ENCODE data around the gene ACVR1.

The ACVR1 gene

GRCh38 chr2:157788201-157788600, 87.9 kb downstream of the ACVR1 start:
- H3K4me1 ChIP-seq (ENCODE audit: control insufficient read depth in 1 of 2, insufficient read depth in 2 of 2, low read length in 2 of 2) = peaks cover 36 to 65% of the 10 kb centered on the region in 2 donors
- H3K36me3 ChIP-seq (ENCODE audit: control insufficient read depth in 1 of 2, insufficient read depth in 2 of 2, low read length in 2 of 2) = no peaks in the 10 kb centered on the region
- H3K27ac ChIP-seq (ENCODE audit: low read length) = no peak overlapping the region
- no peaks in the 10 kb centered on the region for H3K27me3 ChIP-seq (ENCODE audit: low read depth, low read length)
- no peak overlapping the region for H3K4me3 ChIP-seq (ENCODE audit: low read depth in 1 of 2, low read length in 2 of 2)
- H3K9me3 ChIP-seq (ENCODE audit: control insufficient read depth in 1 of 2, low read length in 2 of 2) = no peaks in the 10 kb centered on the region

- Histone ChIP-seq H3K4me1 (ENCODE audit: control insufficient read depth in 1 of 2, insufficient read depth in 2 of 2, low read length in 2 of 2) (peaks cover 32 to 62% of the 10 kb centered on the region in 2 donors), H3K27me3 (ENCODE audit: low read depth, low read length) (no peaks in the 10 kb centered on the region), H3K4me3 (ENCODE audit: low read depth in 1 of 2, low read length in 2 of 2) (no peak overlapping the region), H3K9me3 (ENCODE audit: control insufficient read depth in 1 of 2, low read length in 2 of 2) (no peaks in the 10 kb centered on the region), H3K27ac (ENCODE audit: low read length) (no peak overlapping the region), H3K36me3 (ENCODE audit: control insufficient read depth in 1 of 2, insufficient read depth in 2 of 2, low read length in 2 of 2) (no peaks in the 10 kb centered on the region)
Observed at GRCh38 chr2:157787364-157787938, 88.7 kb downstream of the ACVR1 start.

- H3K36me3 ChIP-seq (ENCODE audit: control insufficient read depth in 1 of 2, insufficient read depth in 2 of 2, low read length in 2 of 2) = no peaks in the 10 kb centered on the region
- H3K4me3 ChIP-seq (ENCODE audit: low read depth in 1 of 2, low read length in 2 of 2) = no peak overlapping the region
- peaks cover 36 to 63% of the 10 kb centered on the region in 2 donors for H3K4me1 ChIP-seq (ENCODE audit: control insufficient read depth in 1 of 2, insufficient read depth in 2 of 2, low read length in 2 of 2)
- no peak overlapping the region for H3K27ac ChIP-seq (ENCODE audit: low read length)
- no peaks in the 10 kb centered on the region for H3K9me3 ChIP-seq (ENCODE audit: control insufficient read depth in 1 of 2, low read length in 2 of 2)
- H3K27me3 ChIP-seq (ENCODE audit: low read depth, low read length) = no peaks in the 10 kb centered on the region
Observed at GRCh38 chr2:157786663-157787363, 89.3 kb downstream of the ACVR1 start.

GRCh38 chr2:157785866-157786662, 90.1 kb downstream of the ACVR1 start:
- H3K4me1 ChIP-seq (ENCODE audit: control insufficient read depth in 1 of 2, insufficient read depth in 2 of 2, low read length in 2 of 2) = peaks cover 36 to 65% of the 10 kb centered on the region in 2 donors
- no peak overlapping the region for H3K4me3 ChIP-seq (ENCODE audit: low read depth in 1 of 2, low read length in 2 of 2)
- no peaks in the 10 kb centered on the region for H3K27me3 ChIP-seq (ENCODE audit: low read depth, low read length)
- no peaks in the 10 kb centered on the region for H3K36me3 ChIP-seq (ENCODE audit: control insufficient read depth in 1 of 2, insufficient read depth in 2 of 2, low read length in 2 of 2)
- no peak overlapping the region for H3K27ac ChIP-seq (ENCODE audit: low read length)
- no peaks in the 10 kb centered on the region for H3K9me3 ChIP-seq (ENCODE audit: control insufficient read depth in 1 of 2, low read length in 2 of 2)

GRCh38 chr2:157785200-157785599, 90.9 kb downstream of the ACVR1 start:
- Histone ChIP-seq H3K4me1 (ENCODE audit: control insufficient read depth in 1 of 2, insufficient read depth in 2 of 2, low read length in 2 of 2) (peaks cover 32 to 60% of the 10 kb centered on the region in 2 donors), H3K9me3 (ENCODE audit: control insufficient read depth in 1 of 2, low read length in 2 of 2) (no peaks in the 10 kb centered on the region), H3K36me3 (ENCODE audit: control insufficient read depth in 1 of 2, insufficient read depth in 2 of 2, low read length in 2 of 2) (peaks cover 0 to 2% of the 10 kb centered on the region in 2 donors), H3K27me3 (ENCODE audit: low read depth, low read length) (no peaks in the 10 kb centered on the region), H3K4me3 (ENCODE audit: low read depth in 1 of 2, low read length in 2 of 2) (no peak overlapping the region), H3K27ac (ENCODE audit: low read length) (no peak overlapping the region)

- H3K27me3 ChIP-seq (ENCODE audit: low read depth, low read length) = no peaks in the 10 kb centered on the region
- no peak overlapping the region for H3K4me3 ChIP-seq (ENCODE audit: low read depth in 1 of 2, low read length in 2 of 2)
- peaks cover 28 to 56% of the 10 kb centered on the region in 2 donors for H3K4me1 ChIP-seq (ENCODE audit: control insufficient read depth in 1 of 2, insufficient read depth in 2 of 2, low read length in 2 of 2)
- H3K27ac ChIP-seq (ENCODE audit: low read length) = no peak overlapping the region
- peaks cover 0 to 5% of the 10 kb centered on the region in 2 donors for H3K36me3 ChIP-seq (ENCODE audit: control insufficient read depth in 1 of 2, insufficient read depth in 2 of 2, low read length in 2 of 2)
- H3K9me3 ChIP-seq (ENCODE audit: control insufficient read depth in 1 of 2, low read length in 2 of 2) = no peaks in the 10 kb centered on the region
Observed at GRCh38 chr2:157784823-157785175, 91.3 kb downstream of the ACVR1 start.

GRCh38 chr2:157784169-157784822, 91.8 kb downstream of the ACVR1 start:
- H3K27me3 ChIP-seq (ENCODE audit: low read depth, low read length) = no peaks in the 10 kb centered on the region
- H3K27ac ChIP-seq (ENCODE audit: low read length) = no peak overlapping the region
- peaks cover 23 to 51% of the 10 kb centered on the region in 2 donors for H3K4me1 ChIP-seq (ENCODE audit: control insufficient read depth in 1 of 2, insufficient read depth in 2 of 2, low read length in 2 of 2)
- H3K36me3 ChIP-seq (ENCODE audit: control insufficient read depth in 1 of 2, insufficient read depth in 2 of 2, low read length in 2 of 2) = peaks cover 0 to 5% of the 10 kb centered on the region in 2 donors
- H3K4me3 ChIP-seq (ENCODE audit: low read depth in 1 of 2, low read length in 2 of 2) = no peak overlapping the region
- H3K9me3 ChIP-seq (ENCODE audit: control insufficient read depth in 1 of 2, low read length in 2 of 2) = no peaks in the 10 kb centered on the region

GRCh38 chr2:157783245-157783644, 92.9 kb downstream of the ACVR1 start:
- H3K4me3 ChIP-seq (ENCODE audit: low read depth in 1 of 2, low read length in 2 of 2) = no peak overlapping the region
- no peaks in the 10 kb centered on the region for H3K27me3 ChIP-seq (ENCODE audit: low read depth, low read length)
- peaks cover 22 to 41% of the 10 kb centered on the region in 2 donors for H3K4me1 ChIP-seq (ENCODE audit: control insufficient read depth in 1 of 2, insufficient read depth in 2 of 2, low read length in 2 of 2)
- H3K36me3 ChIP-seq (ENCODE audit: control insufficient read depth in 1 of 2, insufficient read depth in 2 of 2, low read length in 2 of 2) = peaks cover 0 to 5% of the 10 kb centered on the region in 2 donors
- H3K9me3 ChIP-seq (ENCODE audit: control insufficient read depth in 1 of 2, low read length in 2 of 2) = no peaks in the 10 kb centered on the region
- no peak overlapping the region for H3K27ac ChIP-seq (ENCODE audit: low read length)

- H3K4me1 ChIP-seq (ENCODE audit: control insufficient read depth in 1 of 2, insufficient read depth in 2 of 2, low read length in 2 of 2) = peaks cover 22 to 34% of the 10 kb centered on the region in 2 donors
- no peak overlapping the region for H3K27ac ChIP-seq (ENCODE audit: low read length)
- H3K9me3 ChIP-seq (ENCODE audit: control insufficient read depth in 1 of 2, low read length in 2 of 2) = no peaks in the 10 kb centered on the region
- no peak overlapping the region for H3K4me3 ChIP-seq (ENCODE audit: low read depth in 1 of 2, low read length in 2 of 2)
- H3K27me3 ChIP-seq (ENCODE audit: low read depth, low read length) = no peaks in the 10 kb centered on the region
- peaks cover 5 to 9% of the 10 kb centered on the region in 2 donors for H3K36me3 ChIP-seq (ENCODE audit: control insufficient read depth in 1 of 2, insufficient read depth in 2 of 2, low read length in 2 of 2)
Observed at GRCh38 chr2:157782057-157782845, 93.9 kb downstream of the ACVR1 start.

GRCh38 chr2:157780211-157780610, 95.9 kb downstream of the ACVR1 start:
- no peaks in the 10 kb centered on the region for H3K9me3 ChIP-seq (ENCODE audit: control insufficient read depth in 1 of 2, low read length in 2 of 2)
- H3K36me3 ChIP-seq (ENCODE audit: control insufficient read depth in 1 of 2, insufficient read depth in 2 of 2, low read length in 2 of 2) = peaks cover 17 to 23% of the 10 kb centered on the region in 2 donors
- no peak overlapping the region for H3K27ac ChIP-seq (ENCODE audit: low read length)
- H3K4me1 ChIP-seq (ENCODE audit: control insufficient read depth in 1 of 2, insufficient read depth in 2 of 2, low read length in 2 of 2) = peaks cover 9 to 17% of the 10 kb centered on the region in 2 donors
- H3K27me3 ChIP-seq (ENCODE audit: low read depth, low read length) = no peaks in the 10 kb centered on the region
- no peak overlapping the region for H3K4me3 ChIP-seq (ENCODE audit: low read depth in 1 of 2, low read length in 2 of 2)

Measured in muscle layer of duodenum (tissue), 2 donors.